ENCODE results near the gene LRRIQ4.

LRRIQ4 gene

DNA sequence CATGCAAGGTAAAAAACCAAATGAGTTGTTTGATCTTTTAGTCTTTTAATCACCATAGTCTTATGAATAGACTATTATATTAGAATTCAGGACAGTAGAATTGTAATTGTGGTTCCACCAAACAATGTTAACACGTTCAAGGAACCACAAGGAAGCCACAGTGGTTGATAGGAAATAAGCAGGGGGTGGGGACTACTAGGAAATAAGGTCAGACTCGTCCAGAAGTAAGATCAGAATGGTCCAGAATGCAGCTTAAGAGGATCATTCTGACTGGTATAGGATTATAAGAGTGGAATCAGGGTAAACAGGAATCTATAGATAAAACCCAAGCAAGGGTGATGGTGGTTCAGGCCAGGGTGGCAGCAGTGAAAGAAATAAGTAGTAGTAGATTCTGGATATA, 31.9 kb upstream of the LRRIQ4 start:
- H3K9ac ChIP-seq (ENCODE audit: low read length) = no peak overlapping the region
- peaks cover 7% of the 10 kb centered on the region for H3K4me1 ChIP-seq (ENCODE audit: control insufficient read depth, insufficient read depth, low read length)
- H3K36me3 ChIP-seq (ENCODE audit: control insufficient read depth, insufficient read depth, low read length) = peaks cover 9% of the 10 kb centered on the region
- H3K9me3 ChIP-seq (ENCODE audit: control insufficient read depth, low read length) = no peaks in the 10 kb centered on the region
- no peaks in the 10 kb centered on the region for H3K27me3 ChIP-seq (ENCODE audit: control insufficient read depth, insufficient read depth, low read length)
- no peak overlapping the region for H3K4me3 ChIP-seq (ENCODE audit: low read length)

DNA sequence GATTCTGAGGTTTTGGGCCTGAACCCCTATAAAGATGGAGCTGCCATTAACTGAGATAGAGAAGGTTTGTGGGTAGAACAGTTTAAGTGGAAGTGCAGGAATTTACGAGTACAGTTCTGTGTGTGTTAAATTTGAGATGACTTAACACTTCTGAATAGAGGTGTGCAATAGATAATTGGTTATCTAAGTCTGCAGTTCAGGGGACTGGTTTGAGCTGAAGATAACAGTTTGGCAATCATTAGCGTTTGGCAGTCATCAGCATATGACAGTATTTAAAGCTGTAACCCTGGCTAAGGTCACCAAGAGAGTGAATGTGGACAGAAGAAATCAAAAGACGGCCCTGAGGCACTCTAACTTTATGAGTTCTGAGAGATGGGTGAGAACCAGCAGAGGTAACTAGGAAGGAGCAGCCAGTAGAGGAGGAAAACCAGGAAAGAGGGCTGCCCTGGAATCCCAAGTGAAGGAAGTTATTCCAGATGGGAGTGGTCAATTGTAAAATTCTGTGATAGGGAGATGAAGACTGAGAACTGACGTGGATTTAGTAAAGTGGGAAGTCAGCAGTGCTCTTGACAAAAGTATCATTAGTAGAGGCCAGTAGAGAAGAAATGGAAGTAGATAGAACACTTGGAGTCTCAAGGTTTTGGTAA, 31.3 kb upstream of the LRRIQ4 start:
- Histone ChIP-seq H3K27me3 (ENCODE audit: control insufficient read depth, insufficient read depth, low read length) (no peaks in the 10 kb centered on the region), H3K9ac (ENCODE audit: low read length) (no peak overlapping the region), H3K9me3 (ENCODE audit: control insufficient read depth, low read length) (no peaks in the 10 kb centered on the region), H3K4me1 (ENCODE audit: control insufficient read depth, insufficient read depth, low read length) (peaks cover 7% of the 10 kb centered on the region), H3K36me3 (ENCODE audit: control insufficient read depth, insufficient read depth, low read length) (peaks cover 9% of the 10 kb centered on the region), H3K4me3 (ENCODE audit: low read length) (no peak overlapping the region)

DNA sequence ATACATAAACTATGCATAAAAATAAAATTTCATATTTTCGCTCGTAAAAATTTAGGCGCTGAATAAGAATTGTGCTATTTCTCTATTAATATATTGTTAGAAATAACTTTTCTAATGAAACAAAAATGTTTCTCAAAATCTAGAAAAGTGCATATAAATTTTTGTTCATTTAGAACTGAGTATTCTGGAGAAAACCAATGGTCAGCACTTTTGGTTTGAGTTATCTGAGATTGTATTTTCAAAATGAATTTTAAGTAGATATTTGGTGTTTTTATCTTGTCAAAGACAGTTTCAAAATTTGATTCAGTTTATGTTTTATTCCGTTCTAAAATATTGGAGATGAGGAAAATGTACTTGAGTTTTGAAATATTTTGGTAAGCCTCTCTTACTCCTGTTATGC, 25.6 kb upstream of the LRRIQ4 start:
- Histone ChIP-seq H3K4me1 (ENCODE audit: control insufficient read depth, insufficient read depth, low read length) (no peaks in the 10 kb centered on the region), H3K36me3 (ENCODE audit: control insufficient read depth, insufficient read depth, low read length) (no peaks in the 10 kb centered on the region), H3K27me3 (ENCODE audit: control insufficient read depth, insufficient read depth, low read length) (no peaks in the 10 kb centered on the region), H3K9ac (ENCODE audit: low read length) (no peak overlapping the region), H3K4me3 (ENCODE audit: low read length) (no peak overlapping the region), H3K9me3 (ENCODE audit: control insufficient read depth, low read length) (no peaks in the 10 kb centered on the region)

DNA sequence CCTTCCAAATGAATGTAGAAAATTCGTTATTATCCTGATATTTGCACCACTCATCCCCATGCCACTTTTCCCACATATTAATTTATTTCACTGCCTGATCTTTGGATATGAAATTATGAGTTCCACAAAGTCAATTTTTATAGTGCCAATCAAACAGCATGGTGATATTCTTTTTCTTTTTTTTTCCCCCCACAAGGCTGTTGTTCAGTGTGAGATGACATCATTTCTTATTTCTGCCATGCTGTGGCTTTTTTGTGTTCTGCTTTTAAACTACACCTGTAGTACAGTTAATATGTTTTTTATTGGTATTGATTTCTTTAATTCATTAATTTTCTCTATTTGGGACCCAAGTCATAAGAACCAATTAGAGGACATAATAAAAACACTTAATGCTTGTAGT, 24.9 kb upstream of the LRRIQ4 start:
- no peaks in the 10 kb centered on the region for H3K27me3 ChIP-seq (ENCODE audit: control insufficient read depth, insufficient read depth, low read length)
- no peaks in the 10 kb centered on the region for H3K9me3 ChIP-seq (ENCODE audit: control insufficient read depth, low read length)
- no peaks in the 10 kb centered on the region for H3K36me3 ChIP-seq (ENCODE audit: control insufficient read depth, insufficient read depth, low read length)
- no peak overlapping the region for H3K4me3 ChIP-seq (ENCODE audit: low read length)
- no peaks in the 10 kb centered on the region for H3K4me1 ChIP-seq (ENCODE audit: control insufficient read depth, insufficient read depth, low read length)
- H3K9ac ChIP-seq (ENCODE audit: low read length) = no peak overlapping the region

DNA sequence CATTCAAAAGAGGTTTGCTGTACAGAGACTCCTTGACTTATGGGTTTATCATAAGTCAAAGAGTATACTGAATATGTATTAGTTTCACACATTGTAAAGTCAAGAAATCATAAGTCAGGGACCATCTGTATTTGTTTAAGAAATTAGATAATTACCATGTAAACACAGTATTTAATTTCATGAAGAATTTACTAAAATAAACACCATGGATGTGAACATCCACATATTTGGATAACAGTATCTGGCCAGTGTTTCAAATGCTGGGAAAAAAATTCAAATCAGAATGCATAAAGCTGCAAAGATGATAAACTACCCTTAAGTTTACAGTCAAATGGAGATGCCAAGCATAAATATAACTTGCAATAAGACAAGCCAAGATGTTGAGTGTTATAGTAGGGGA, 22.5 kb upstream of the LRRIQ4 start:
- Histone ChIP-seq H3K4me1 (ENCODE audit: control insufficient read depth, insufficient read depth, low read length) (no peaks in the 10 kb centered on the region), H3K9me3 (ENCODE audit: control insufficient read depth, low read length) (no peaks in the 10 kb centered on the region), H3K27me3 (ENCODE audit: control insufficient read depth, insufficient read depth, low read length) (no peaks in the 10 kb centered on the region), H3K36me3 (ENCODE audit: control insufficient read depth, insufficient read depth, low read length) (no peaks in the 10 kb centered on the region), H3K9ac (ENCODE audit: low read length) (no peak overlapping the region), H3K4me3 (ENCODE audit: low read length) (no peak overlapping the region)

DNA sequence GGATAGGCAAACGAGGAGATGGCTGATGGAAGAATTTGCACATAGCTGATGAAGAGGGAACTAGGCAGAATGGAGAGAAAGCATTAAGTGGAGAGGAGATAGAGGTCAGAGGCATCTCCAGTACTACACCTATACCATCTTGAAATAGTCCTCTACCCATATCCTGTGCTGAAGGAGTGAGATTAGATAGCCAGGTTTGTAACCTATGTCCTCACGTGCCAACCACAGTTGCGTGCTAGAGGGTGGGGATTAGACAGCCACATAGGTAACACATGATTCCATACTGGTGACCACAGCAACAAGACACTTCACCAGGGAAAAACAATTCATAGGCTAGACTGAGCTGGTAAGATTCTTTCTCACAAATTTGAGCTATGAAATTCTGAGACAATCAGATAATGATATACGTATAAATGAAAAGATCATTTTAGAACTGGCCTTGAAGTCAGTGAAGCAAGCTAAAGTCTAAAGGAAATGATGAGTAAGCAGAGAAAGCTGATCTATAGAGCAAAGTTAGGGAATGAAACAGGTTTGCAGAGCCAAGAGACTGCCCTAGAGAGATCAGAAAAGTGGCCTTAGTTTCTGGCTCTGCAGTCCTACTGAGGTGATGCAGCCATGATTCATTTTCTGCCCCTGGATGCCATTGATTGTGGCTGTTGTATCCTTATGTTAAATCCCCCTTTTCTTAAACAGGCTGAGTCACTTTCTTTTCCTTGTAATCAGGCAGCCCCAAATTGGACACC, 21.8 kb upstream of the LRRIQ4 start:
- Histone ChIP-seq H3K4me3 (ENCODE audit: low read length) (no peak overlapping the region), H3K9ac (ENCODE audit: low read length) (no peak overlapping the region), H3K27me3 (ENCODE audit: control insufficient read depth, insufficient read depth, low read length) (no peaks in the 10 kb centered on the region), H3K36me3 (ENCODE audit: control insufficient read depth, insufficient read depth, low read length) (no peaks in the 10 kb centered on the region), H3K4me1 (ENCODE audit: control insufficient read depth, insufficient read depth, low read length) (no peaks in the 10 kb centered on the region), H3K9me3 (ENCODE audit: control insufficient read depth, low read length) (no peaks in the 10 kb centered on the region)

DNA sequence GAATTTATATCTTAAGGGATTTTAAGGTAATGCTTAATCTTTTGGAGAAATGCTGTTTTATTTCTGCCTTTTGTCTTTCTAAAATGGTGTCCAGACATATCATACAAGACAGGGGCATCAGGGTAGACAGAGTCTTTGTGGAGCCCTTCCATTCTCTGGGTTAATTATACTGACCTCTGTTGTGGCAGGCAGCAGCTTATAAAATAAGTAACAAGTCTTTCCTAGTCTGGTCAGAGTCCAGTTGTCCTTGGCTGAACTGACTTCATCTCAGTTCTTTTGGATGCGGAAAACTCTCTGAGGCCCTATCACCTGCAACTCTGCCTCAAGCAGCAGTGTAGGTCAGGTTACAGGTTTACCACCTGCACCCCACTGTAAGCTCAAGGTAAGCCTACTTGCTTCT, 20.3 kb upstream of the LRRIQ4 start:
- Histone ChIP-seq H3K9me3 (ENCODE audit: control insufficient read depth, low read length) (no peaks in the 10 kb centered on the region), H3K36me3 (ENCODE audit: control insufficient read depth, insufficient read depth, low read length) (no peaks in the 10 kb centered on the region), H3K27me3 (ENCODE audit: control insufficient read depth, insufficient read depth, low read length) (no peaks in the 10 kb centered on the region), H3K4me3 (ENCODE audit: low read length) (no peak overlapping the region), H3K4me1 (ENCODE audit: control insufficient read depth, insufficient read depth, low read length) (no peaks in the 10 kb centered on the region), H3K9ac (ENCODE audit: low read length) (no peak overlapping the region)

DNA sequence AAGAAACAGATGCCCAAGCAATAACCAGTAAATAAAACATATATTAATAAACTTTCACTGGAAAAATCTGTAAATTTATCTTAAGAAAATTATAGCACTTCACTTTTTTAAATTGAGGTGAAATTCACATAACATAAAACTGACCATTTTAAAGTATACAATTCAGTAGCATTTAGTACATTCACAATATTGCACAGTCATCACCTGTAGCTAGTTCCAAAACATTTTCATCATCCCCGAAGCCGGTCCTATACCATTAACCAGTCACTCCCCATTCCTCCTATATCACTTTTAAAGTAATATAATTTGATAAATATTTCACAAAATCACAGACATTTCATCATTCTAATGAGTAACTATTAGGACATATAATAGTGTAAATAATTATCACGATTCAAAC, 8.0 kb upstream of the LRRIQ4 start:
- no peaks in the 10 kb centered on the region for H3K9me3 ChIP-seq (ENCODE audit: control insufficient read depth, low read length)
- H3K4me3 ChIP-seq (ENCODE audit: low read length) = no peak overlapping the region
- H3K9ac ChIP-seq (ENCODE audit: low read length) = no peak overlapping the region
- no peaks in the 10 kb centered on the region for H3K36me3 ChIP-seq (ENCODE audit: control insufficient read depth, insufficient read depth, low read length)
- H3K27me3 ChIP-seq (ENCODE audit: control insufficient read depth, insufficient read depth, low read length) = no peaks in the 10 kb centered on the region
- H3K4me1 ChIP-seq (ENCODE audit: control insufficient read depth, insufficient read depth, low read length) = no peaks in the 10 kb centered on the region

DNA sequence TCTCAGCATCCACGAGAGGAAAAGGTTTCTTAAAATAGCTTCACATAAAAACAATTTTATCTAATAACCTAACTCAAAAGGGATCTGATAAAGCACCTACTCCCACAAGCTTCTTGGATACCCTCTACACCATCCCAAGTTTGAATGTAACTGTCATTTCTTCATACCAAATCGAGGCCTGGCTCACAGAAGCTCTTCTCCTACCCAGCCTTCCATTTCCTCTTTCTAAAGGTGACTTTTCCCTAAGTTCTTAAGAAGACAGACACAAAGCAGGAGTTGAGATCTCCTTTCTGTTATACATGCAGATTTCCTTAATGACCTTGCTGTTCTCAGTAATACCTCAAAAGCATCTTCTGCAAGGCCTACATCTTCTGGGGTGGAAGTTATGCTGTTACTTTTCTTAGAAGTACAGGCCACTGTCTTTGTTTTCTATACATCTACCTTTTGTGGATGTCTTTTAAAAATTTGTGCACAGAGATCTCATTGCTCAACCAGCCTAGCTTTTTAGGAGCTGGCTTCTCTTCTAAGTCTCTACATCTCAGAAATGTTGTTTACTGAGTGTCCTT, 3.4 kb upstream of the LRRIQ4 start:
- Histone ChIP-seq H3K4me1 (ENCODE audit: control insufficient read depth, insufficient read depth, low read length) (peaks cover 18% of the 10 kb centered on the region), H3K27me3 (ENCODE audit: control insufficient read depth, insufficient read depth, low read length) (no peaks in the 10 kb centered on the region), H3K36me3 (ENCODE audit: control insufficient read depth, insufficient read depth, low read length) (no peaks in the 10 kb centered on the region), H3K4me3 (ENCODE audit: low read length) (no peak overlapping the region), H3K9ac (ENCODE audit: low read length) (no peak overlapping the region), H3K9me3 (ENCODE audit: control insufficient read depth, low read length) (no peaks in the 10 kb centered on the region)

DNA sequence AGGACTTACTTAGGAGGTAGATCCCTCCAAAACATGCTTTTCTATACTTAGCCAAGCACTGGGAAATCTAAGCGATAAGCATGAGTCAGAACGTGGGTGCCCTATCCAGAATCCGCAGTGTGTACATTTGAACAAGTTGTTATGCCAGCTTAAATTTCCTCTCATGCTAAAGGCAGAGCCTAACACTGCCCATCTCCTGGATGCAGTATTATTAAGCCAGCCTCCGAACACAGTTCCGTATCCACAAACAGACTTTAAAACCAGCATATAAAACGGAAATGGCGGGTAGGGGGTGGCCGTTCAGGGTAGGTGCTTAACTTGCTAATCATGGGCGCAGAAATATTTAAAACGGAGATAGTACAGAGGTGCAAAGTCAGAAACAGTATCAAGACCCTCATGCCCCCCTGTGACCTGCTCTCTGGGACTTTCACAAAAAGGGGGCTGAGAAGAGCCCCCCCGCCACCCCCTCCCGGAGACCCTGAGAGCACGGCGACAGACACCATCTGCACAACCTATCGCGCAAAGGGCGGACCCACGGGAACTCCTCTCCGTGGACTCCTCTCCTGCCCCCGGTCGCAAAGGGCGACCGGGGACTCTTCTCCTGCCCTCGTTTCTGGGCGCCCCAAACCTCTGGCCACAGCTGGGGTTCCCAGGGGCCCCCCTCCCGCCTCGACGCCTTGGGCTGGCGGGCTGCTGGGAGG, 889 bp upstream of the LRRIQ4 start:
- H3K4me1 ChIP-seq (ENCODE audit: control insufficient read depth, insufficient read depth, low read length) = peaks cover 18% of the 10 kb centered on the region
- H3K36me3 ChIP-seq (ENCODE audit: control insufficient read depth, insufficient read depth, low read length) = no peaks in the 10 kb centered on the region
- H3K27me3 ChIP-seq (ENCODE audit: control insufficient read depth, insufficient read depth, low read length) = no peaks in the 10 kb centered on the region
- no peaks in the 10 kb centered on the region for H3K9me3 ChIP-seq (ENCODE audit: control insufficient read depth, low read length)
- H3K4me3 ChIP-seq (ENCODE audit: low read length) = peak overlapping the region; percentile 73
- peak overlapping the region; percentile 52 for H3K9ac ChIP-seq (ENCODE audit: low read length)

DNA sequence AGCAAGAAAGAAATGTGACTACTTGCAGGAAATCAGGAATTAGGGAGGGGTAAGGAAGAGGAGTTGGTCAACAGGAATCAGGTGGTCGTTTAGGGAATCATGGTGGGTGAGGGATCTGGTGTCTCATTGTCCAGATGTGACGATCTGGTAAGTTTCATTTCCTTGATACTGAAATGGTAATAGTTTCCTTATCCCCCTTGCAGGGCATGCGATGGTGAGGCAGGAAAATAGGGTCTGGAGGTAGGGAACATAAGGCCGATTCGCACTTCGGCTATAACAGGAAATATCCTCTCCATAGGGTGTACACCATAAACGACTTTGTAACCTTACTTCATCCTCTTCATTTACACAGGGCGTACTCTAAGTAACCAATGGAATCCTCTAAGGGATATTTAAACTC, 608 bp downstream of the LRRIQ4 start:
- Histone ChIP-seq H3K27me3 (ENCODE audit: control insufficient read depth, insufficient read depth, low read length) (no peaks in the 10 kb centered on the region), H3K9me3 (ENCODE audit: control insufficient read depth, low read length) (no peaks in the 10 kb centered on the region), H3K36me3 (ENCODE audit: control insufficient read depth, insufficient read depth, low read length) (no peaks in the 10 kb centered on the region), H3K4me1 (ENCODE audit: control insufficient read depth, insufficient read depth, low read length) (peaks cover 18% of the 10 kb centered on the region), H3K9ac (ENCODE audit: low read length) (peak overlapping the region; percentile 52), H3K4me3 (ENCODE audit: low read length) (no peak overlapping the region)
